ENCODE results near the gene CPLX1. TPM values are rescaled to one million over a fixed set of nuclear protein-coding genes. Genes with fewer than 3 reads are reported as not detected.

The CPLX1 gene
- total and polyA plus RNA-seq, 2 experiments from 2014 or later, result 0.79 to 1.8 TPM

DNA sequence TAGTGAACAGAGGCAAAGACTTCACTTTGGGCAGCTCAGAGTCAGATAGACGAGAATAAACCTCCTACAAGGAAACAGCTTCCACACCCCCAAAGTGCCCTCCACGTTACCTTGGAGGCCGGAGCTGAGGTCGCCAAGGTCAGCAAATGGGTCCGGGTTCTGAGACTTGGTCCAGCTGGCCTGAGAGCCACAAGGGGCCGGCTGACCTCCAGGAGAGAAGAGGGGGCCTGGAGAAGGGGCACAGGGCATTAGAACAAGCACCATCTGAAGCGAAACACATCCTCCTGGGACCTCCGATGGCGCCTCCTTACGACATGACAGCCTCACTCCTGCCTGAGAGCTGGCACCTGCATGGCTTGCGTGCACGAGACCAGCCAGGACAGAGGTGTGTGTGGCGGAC lies 33.6 kb upstream of the CPLX1 start:
- peaks cover 29% of the 10 kb centered on the region for H3K36me3 ChIP-seq
- TF ChIP-seq CTCF (IDR thresholded peaks at IDR 0.05; ENCODE audit: low read depth, low read length), result no peak
- H3K27me3 ChIP-seq, result no peaks in the 10 kb centered on the region
- no peak overlapping the region for H3K4me3 ChIP-seq
- no peak overlapping the region for H3K27ac ChIP-seq
- DNase-seq (ENCODE audit: low read depth in 1 of 2, low spot score in 1 of 2), result no peak
- no peaks in the 10 kb centered on the region for H3K9me3 ChIP-seq (ENCODE audit: low read depth)
- H3K4me1 ChIP-seq (ENCODE audit: low read depth), result no peaks in the 10 kb centered on the region

GRCh38 chr4:858831-859451 lies 33.0 kb upstream of the CPLX1 start:
- Histone ChIP-seq H3K9me3 (ENCODE audit: low read depth) (no peaks in the 10 kb centered on the region), H3K4me3 (no peak overlapping the region), H3K4me1 (ENCODE audit: low read depth) (no peaks in the 10 kb centered on the region), H3K27me3 (no peaks in the 10 kb centered on the region), H3K27ac (no peak overlapping the region), H3K36me3 (peaks cover 25% of the 10 kb centered on the region)
- DNase-seq (ENCODE audit: low read depth in 1 of 2, low spot score in 1 of 2), result no peak
- TF ChIP-seq CTCF (IDR thresholded peaks at IDR 0.05; ENCODE audit: low read depth, low read length), result no peak

GRCh38 chr4:858041-858481 lies 32.1 kb upstream of the CPLX1 start:
- Histone ChIP-seq H3K27me3 (no peaks in the 10 kb centered on the region), H3K36me3 (peaks cover 23% of the 10 kb centered on the region)

DNA sequence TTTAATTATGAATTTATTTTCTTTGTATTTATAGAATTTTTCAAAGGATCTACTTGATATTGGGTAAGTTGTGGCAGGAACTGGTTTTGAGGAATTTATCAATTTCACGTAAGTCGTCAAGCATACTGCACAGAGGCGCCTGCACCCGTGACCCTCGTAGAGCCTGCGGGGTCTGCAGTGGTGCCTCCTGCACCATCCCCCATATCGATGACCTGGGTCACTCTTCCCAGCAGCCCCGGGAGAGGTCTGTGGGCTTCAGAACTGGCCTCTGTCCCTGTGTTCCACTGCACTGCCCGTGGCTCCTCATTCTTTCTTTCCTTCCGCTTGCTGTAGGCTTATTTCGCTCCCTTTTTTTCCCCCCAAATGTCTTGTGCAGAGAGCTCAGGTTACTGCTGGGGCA lies 31.5 kb upstream of the CPLX1 start:
- Histone ChIP-seq H3K9me3 (ENCODE audit: low read depth) (no peaks in the 10 kb centered on the region), H3K36me3 (peaks cover 21% of the 10 kb centered on the region), H3K4me1 (ENCODE audit: low read depth) (no peaks in the 10 kb centered on the region), H3K27me3 (no peaks in the 10 kb centered on the region), H3K27ac (no peak overlapping the region), H3K4me3 (no peak overlapping the region)
- no peak for DNase-seq (ENCODE audit: low read depth in 1 of 2, low spot score in 1 of 2)
- TF ChIP-seq CTCF (IDR thresholded peaks at IDR 0.05; ENCODE audit: low read depth, low read length), result no peak

More at GRCh38 chr4:858041-858481, 32.1 kb upstream of the CPLX1 start:
- TF ChIP-seq CTCF (IDR thresholded peaks at IDR 0.05; ENCODE audit: low read depth, low read length), result no peak
- DNase-seq (ENCODE audit: low read depth in 1 of 2, low spot score in 1 of 2), result no peak
- H3K27ac ChIP-seq, result no peak overlapping the region
- no peaks in the 10 kb centered on the region for H3K4me1 ChIP-seq (ENCODE audit: low read depth)
- no peaks in the 10 kb centered on the region for H3K9me3 ChIP-seq (ENCODE audit: low read depth)
- H3K4me3 ChIP-seq, result no peak overlapping the region

DNA sequence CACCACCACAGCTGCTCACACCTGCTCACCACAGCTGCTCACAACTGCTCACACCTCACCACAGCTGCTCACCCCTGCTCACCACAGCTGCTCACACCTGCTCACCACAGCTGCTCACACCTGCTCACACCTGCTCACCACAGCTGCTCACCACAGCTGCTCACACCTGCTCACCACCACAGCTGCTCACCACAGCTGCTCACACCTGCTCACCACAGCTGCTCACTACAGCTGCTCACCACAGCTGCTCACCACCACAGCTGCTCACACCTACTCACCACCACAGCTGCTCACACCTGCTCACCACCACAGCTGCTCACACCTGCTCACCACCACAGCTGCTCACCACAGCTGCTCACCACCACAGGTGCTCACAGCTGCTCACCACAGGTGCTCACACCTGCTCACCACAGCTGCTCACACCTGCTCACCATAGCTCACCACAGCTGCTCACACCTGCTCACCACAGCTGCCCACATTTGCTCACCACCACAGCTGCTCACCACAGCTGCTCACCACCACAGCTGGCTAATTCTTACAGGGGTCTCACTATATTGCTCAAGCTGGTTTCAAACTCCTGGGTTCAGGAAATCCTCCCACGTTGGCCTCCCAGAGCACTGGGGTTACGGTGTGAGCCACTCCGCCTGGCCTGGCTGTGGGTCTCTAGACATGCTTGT lies 30.4 kb upstream of the CPLX1 start:
- DNase-seq (ENCODE audit: low read depth in 1 of 2, low spot score in 1 of 2), result no peak
- no peak overlapping the region for H3K4me3 ChIP-seq

More for the DNA sequence above, 30.4 kb upstream of the CPLX1 start:
- Histone ChIP-seq H3K9me3 (ENCODE audit: low read depth) (no peaks in the 10 kb centered on the region), H3K4me1 (ENCODE audit: low read depth) (no peaks in the 10 kb centered on the region), H3K36me3 (peaks cover 21% of the 10 kb centered on the region), H3K27ac (no peak overlapping the region), H3K27me3 (no peaks in the 10 kb centered on the region)
- no peak for TF ChIP-seq CTCF (IDR thresholded peaks at IDR 0.05; ENCODE audit: low read depth, low read length)
